Spleen (tissue), 11 donors: ENCODE data around the gene INSR. TPM values are rescaled to one million over a fixed set of nuclear protein-coding genes. Genes with fewer than 3 reads are reported as not detected.

Experiments used
- DNase-seq: peaks from one replicate; pipeline ENCODE4 v3.0.0-alpha.2; 2020
- H3K27ac ChIP-seq, 8 donors: fragments of 200-600 bp; sonication (generic) in 7 of 8; 1 replicate in 4 of 8; 2 replicates in 4 of 8; pipeline versions ENCODE4 v1.5.0 to v1.8.0; 2016 to 2021; ENCODE audit warnings: inconsistent platforms in 4 of 8, mild to moderate bottlenecking in 4 of 8, moderate library complexity in 1 of 8
- H3K27me3 ChIP-seq, 7 donors: fragments of 200-600 bp; sonication (generic) in 6 of 7; replicated peaks in 1 of 7; 1 replicate in 4 of 7; 2 replicates in 3 of 7; pipeline versions ENCODE4 v1.5.0 to v1.8.0; 2016 to 2021; ENCODE audit warnings: inconsistent platforms in 3 of 7, mild to moderate bottlenecking in 1 of 7
- H3K36me3 ChIP-seq, 6 donors: fragments of 200-600 bp; sonication (generic) in 5 of 6; 1 replicate in 4 of 6; 2 replicates in 2 of 6; pipeline versions ENCODE4 v1.5.0 to v1.8.0; 2016 to 2021; ENCODE audit warnings: inconsistent platforms in 2 of 6
- H3K4me1 ChIP-seq, 6 donors: fragments of 200-600 bp; sonication (generic) in 5 of 6; 1 replicate in 3 of 6; 2 replicates in 3 of 6; pipeline versions ENCODE4 v1.5.0 to v1.8.0; 2016 to 2021; ENCODE audit warnings: inconsistent platforms in 3 of 6
- H3K4me3 ChIP-seq, 8 donors: fragments of 200-600 bp; sonication (generic) in 7 of 8; 1 replicate in 4 of 8; 2 replicates in 4 of 8; pipeline versions ENCODE4 v1.5.0 to v1.8.0; 2016 to 2021; ENCODE audit warnings: inconsistent platforms in 4 of 8, mild to moderate bottlenecking in 4 of 8, moderate library complexity in 2 of 8
- H3K9me3 ChIP-seq, 8 donors: fragments of 200-600 bp; sonication (generic) in 7 of 8; 1 replicate in 4 of 8; 2 replicates in 4 of 8; pipeline versions ENCODE4 v1.5.0 to v1.8.0; 2016 to 2021; ENCODE audit warnings: inconsistent platforms in 4 of 8
- POLR2A ChIP-seq, 3 donors: fragments of 450-650 bp; IDR thresholded peaks; one replicate each; pipeline ENCODE4 v1.5.1; 2017; ENCODE audit warnings: antibody characterized with exemption in 3 of 3, mild to moderate bottlenecking in 1 of 3
- POLR2AphosphoS5 ChIP-seq, 3 donors: sonication (generic); formaldehyde crosslinking; IDR thresholded peaks; one replicate each; pipeline ENCODE4 v1.5.1; 2017; ENCODE audit warnings: antibody characterized with exemption in 3 of 3
- WGBS, 5 donors: extraction: QIAGEN DNeasy Blood & Tissue Kit in 3 of 5; methylation state at CpG; one replicate each; pipeline versions ENCODE4 v1.1.5 to v1.1.7; 2013 to 2018; 5-methylcytosine and 5-hydroxymethylcytosine counted together
- intact Hi-C: fragments of 100-400 bp; cut with DNase I; formaldehyde crosslinking; loops from one replicate; pipeline ENCODE4 v1.15.0; 2023; ENCODE audit warnings: low total_unique reads
- polyA plus RNA-seq, 3 donors: library from polyadenylated mRNA; stranded (reverse); fragments of 200-250 nt; gene quantifications; one replicate each; pipeline ENCODE4 v1.2.1, GENCODE V29; 2013
- total RNA-seq, 7 donors: library from RNA; depleted of rRNA in 3 of 7; stranded (reverse); fragments of >200 nt in 3 of 7; fragmentation: NEBNext Ultra II Directional in 4 of 7; extraction: Animal tissue kit (Norgen Biotek cat#: 25700) in 4 of 7; gene quantifications; one replicate each; pipeline versions ENCODE4 v1.1.0 to v1.2.1, GENCODE V29; 2016 to 2021
- TF ChIP-seq, protein P1 (sequence below), 11 experiments: fragments of 200-600 bp in 7 of 11; fragments of 450-650 bp in 4 of 11; sonication (generic) in 4 of 11; IDR thresholded peaks in 8 of 11; conservative IDR thresholded peaks in 3 of 11; 1 replicate in 7 of 11; 2 replicates in 4 of 11; pipeline versions ENCODE4 v1.4.0 to v1.8.0; 2016 to 2021; ENCODE audit warnings: antibody characterized with exemption in 11 of 11, inconsistent platforms in 4 of 11, mild to moderate bottlenecking in 1 of 11
- donor health status: healthy with polysubstance abuse.
- donor health status: DM: no; HTN: no; CAD: no; lungs with moderate emphysema.
- donor health status: DM: no; HTN: no; CAD: no.
- donor health status: Bipolar disorder and iron deficiency.
- donor health status: healthy.
- donor health status: DM: no; HTN: no; CAD: no.
- donor health status: DM: yes; HTN: yes; CAD: no.

The INSR gene
- total and polyA plus RNA-seq, 10 donors: 7.6 to 467 (median 228) TPM

DNA sequence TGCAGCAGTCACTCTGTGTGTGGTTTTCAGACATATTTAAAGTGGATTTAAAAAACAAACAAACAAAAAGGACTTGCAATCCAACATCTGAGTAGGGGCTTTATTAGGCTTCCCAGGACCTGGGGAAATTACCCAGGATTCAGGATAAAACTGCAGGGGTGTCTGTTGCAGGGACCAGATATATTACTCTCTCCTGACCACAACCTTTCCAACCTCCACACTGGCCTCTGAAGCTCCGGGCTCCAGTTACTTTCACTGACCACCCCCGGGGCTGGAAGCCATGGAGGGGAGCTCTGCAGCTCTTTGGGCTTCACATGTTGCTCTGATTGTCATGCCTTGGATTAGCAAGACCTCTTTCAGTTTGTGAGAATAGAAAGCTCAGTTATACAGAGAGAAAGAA, 75.2 kb downstream of the INSR start:
- Histone ChIP-seq H3K4me1 (peaks cover 3 to 53% (median 19%) of the 10 kb centered on the region in 6 donors), H3K27me3 (no peaks in the 10 kb centered on the region), H3K9me3 (no peaks in the 10 kb centered on the region), H3K36me3 (peaks cover 0 to 13% (median 0%) of the 10 kb centered on the region in 6 donors), H3K27ac (no peak overlapping the region), H3K4me3 (no peak overlapping the region)
- DNase-seq: no peak
- WGBS, 5 donors: 80 to 85% (median 82%) methylated on average over 2 of the region's 2 CpGs
- intact Hi-C loops: no loop called here
- TF ChIP-seq POLR2AphosphoS5 (IDR thresholded peaks at IDR 0.05): no peak
- no peak for TF ChIP-seq POLR2A (IDR thresholded peaks at IDR 0.05)
- TF ChIP-seq, protein P1, sequence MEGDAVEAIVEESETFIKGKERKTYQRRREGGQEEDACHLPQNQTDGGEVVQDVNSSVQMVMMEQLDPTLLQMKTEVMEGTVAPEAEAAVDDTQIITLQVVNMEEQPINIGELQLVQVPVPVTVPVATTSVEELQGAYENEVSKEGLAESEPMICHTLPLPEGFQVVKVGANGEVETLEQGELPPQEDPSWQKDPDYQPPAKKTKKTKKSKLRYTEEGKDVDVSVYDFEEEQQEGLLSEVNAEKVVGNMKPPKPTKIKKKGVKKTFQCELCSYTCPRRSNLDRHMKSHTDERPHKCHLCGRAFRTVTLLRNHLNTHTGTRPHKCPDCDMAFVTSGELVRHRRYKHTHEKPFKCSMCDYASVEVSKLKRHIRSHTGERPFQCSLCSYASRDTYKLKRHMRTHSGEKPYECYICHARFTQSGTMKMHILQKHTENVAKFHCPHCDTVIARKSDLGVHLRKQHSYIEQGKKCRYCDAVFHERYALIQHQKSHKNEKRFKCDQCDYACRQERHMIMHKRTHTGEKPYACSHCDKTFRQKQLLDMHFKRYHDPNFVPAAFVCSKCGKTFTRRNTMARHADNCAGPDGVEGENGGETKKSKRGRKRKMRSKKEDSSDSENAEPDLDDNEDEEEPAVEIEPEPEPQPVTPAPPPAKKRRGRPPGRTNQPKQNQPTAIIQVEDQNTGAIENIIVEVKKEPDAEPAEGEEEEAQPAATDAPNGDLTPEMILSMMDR (IDR thresholded peaks at IDR 0.05 in 8 of 11, conservative IDR thresholded peaks at IDR 0.05 in 3 of 11): no peak

- H3K27me3 ChIP-seq: no peaks in the 10 kb centered on the region
- H3K36me3 ChIP-seq: peaks cover 0 to 13% (median 0%) of the 10 kb centered on the region in 6 donors
- intact Hi-C loops: no loop called here
- no peak for DNase-seq
- no peak overlapping the region for H3K4me3 ChIP-seq
- H3K9me3 ChIP-seq: no peaks in the 10 kb centered on the region
- no peak overlapping the region for H3K27ac ChIP-seq
- no peak for TF ChIP-seq POLR2AphosphoS5 (IDR thresholded peaks at IDR 0.05)
- TF ChIP-seq, protein P1 (IDR thresholded peaks at IDR 0.05 in 8 of 11, conservative IDR thresholded peaks at IDR 0.05 in 3 of 11): no peak
- no peak for TF ChIP-seq POLR2A (IDR thresholded peaks at IDR 0.05)
- peaks cover 10 to 55% (median 27%) of the 10 kb centered on the region in 6 donors for H3K4me1 ChIP-seq
- WGBS, 5 donors: 48 to 78% (median 66%) methylated on average over 6 of the region's 6 CpGs
Measured at GRCh38 chr19:7217861-7218260, 76.4 kb downstream of the INSR start.

DNA sequence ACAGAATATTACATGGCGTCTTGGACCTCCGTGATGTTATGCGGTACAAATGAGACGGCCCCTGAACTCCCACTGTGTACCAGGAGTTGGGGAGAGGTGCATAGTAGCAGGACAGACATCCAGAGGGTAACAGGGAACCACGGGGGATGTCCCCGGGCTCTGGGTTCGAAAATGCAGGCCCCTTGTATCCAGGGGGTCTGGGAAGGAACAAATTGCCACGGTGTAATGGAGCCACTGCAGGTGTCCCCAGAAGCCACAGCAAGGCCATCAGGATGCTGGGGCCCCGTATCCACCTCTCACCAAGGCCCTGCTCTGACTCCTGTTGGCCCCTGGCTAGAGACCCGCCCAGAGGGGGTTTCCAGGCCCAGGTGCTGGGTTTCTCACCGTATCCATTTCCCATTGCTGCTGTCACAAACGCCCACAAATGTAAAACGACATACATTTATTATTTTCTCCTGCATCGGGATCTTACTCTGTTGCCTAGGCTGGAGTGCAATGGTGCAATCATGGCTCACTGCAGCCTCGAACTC, 77.8 kb downstream of the INSR start:
- H3K27ac ChIP-seq: no peak overlapping the region
- intact Hi-C loops: no loop called here
- H3K27me3 ChIP-seq: no peaks in the 10 kb centered on the region
- peaks cover 18 to 65% (median 33%) of the 10 kb centered on the region in 6 donors for H3K4me1 ChIP-seq
- DNase-seq: no peak
- TF ChIP-seq, protein P1 (IDR thresholded peaks at IDR 0.05 in 8 of 11, conservative IDR thresholded peaks at IDR 0.05 in 3 of 11): no peak
- peak in 1 of 3 donors; percentile 5 for TF ChIP-seq POLR2AphosphoS5 (IDR thresholded peaks at IDR 0.05)
- WGBS, 5 donors: 69 to 83% (median 78%) methylated on average over 13 to 15 of the region's 15 CpGs
- H3K36me3 ChIP-seq: peaks cover 0 to 13% (median 0%) of the 10 kb centered on the region in 6 donors
- H3K4me3 ChIP-seq: no peak overlapping the region
- H3K9me3 ChIP-seq: no peaks in the 10 kb centered on the region

GRCh38 chr19:7215176-7215575, 79.0 kb downstream of the INSR start:
- H3K36me3 ChIP-seq: peaks cover 0 to 13% (median 0%) of the 10 kb centered on the region in 6 donors
- 46 to 68% (median 58%) methylated on average over 7 of the region's 7 CpGs for WGBS, 5 donors
- intact Hi-C loops: no loop called here
- peak overlapping the region in 4 of 8 donors; percentile 4 to 48 (median 33) for H3K27ac ChIP-seq
- no peaks in the 10 kb centered on the region for H3K27me3 ChIP-seq
- no peaks in the 10 kb centered on the region for H3K9me3 ChIP-seq
- H3K4me1 ChIP-seq: peaks cover 20 to 78% (median 42%) of the 10 kb centered on the region in 6 donors
- no peak overlapping the region for H3K4me3 ChIP-seq
- no peak for TF ChIP-seq POLR2A (IDR thresholded peaks at IDR 0.05)
- DNase-seq: no peak
